GM13977 (cell line): ENCODE results near the gene SNX1.
"Not testable (repeated sequence)": the region's sequence is repeated elsewhere in the genome, so short reads cannot be mapped to it uniquely, and the experiment has no call there.

Experiments used
- DNase-seq: peaks from one replicate; pipeline ENCODE4 v3.0.0; 2012; ENCODE audit warnings: low spot score
- CTCF ChIP-seq: IDR thresholded peaks from 2 replicates; pipeline ENCODE4 v1.5.1; 2012; ENCODE audit warnings: mild to moderate bottlenecking, control low read depth; ENCODE audit not compliant: insufficient read depth; ENCODE audit errors: extremely low read depth, missing control alignments
- in situ Hi-C: fragments of 300-500 bp; cut with MboI; formaldehyde crosslinking; loops from one replicate; pipeline ENCODE4 v1.12.0; 2022; ENCODE audit warnings: low sequenced_read_pairs, low pct_unique_long_range_greater_than_20kb, mixed read lengths, inconsistent platforms; ENCODE audit not compliant: unreplicated experiment

Gene SNX1

GRCh38 chr15:64107337-64107736 lies 11.6 kb downstream of the SNX1 start:
- TF ChIP-seq CTCF: no peak
- in situ Hi-C loops: no loop called here
- DNase-seq: no peak

- DNase-seq, in situ Hi-C loops: not testable (repeated sequence)
These were observed 14.4 kb downstream of the SNX1 start for GRCh38 chr15:64110108-64110701.

- peak; percentile 26 for DNase-seq
- in situ Hi-C loops: no loop called here
- TF ChIP-seq CTCF: no peak
These were observed 15.3 kb downstream of the SNX1 start for GRCh38 chr15:64110950-64111678.

GRCh38 chr15:64111679-64112050 lies 15.9 kb downstream of the SNX1 start:
- no peak for TF ChIP-seq CTCF
- no peak for DNase-seq
- in situ Hi-C loops: no loop called here

- DNase-seq: no peak
- TF ChIP-seq CTCF: no peak
- in situ Hi-C loops: no loop called here
These were observed 16.4 kb downstream of the SNX1 start for GRCh38 chr15:64112073-64112772.

GRCh38 chr15:64112904-64113303 lies 17.1 kb downstream of the SNX1 start:
- in situ Hi-C loops: no loop called here
- DNase-seq: no peak
- no peak for TF ChIP-seq CTCF
